Glutamatergic neuron (in vitro differentiated cells): ENCODE measurements around the gene PRRC2B. TPM values are rescaled to one million over a fixed set of nuclear protein-coding genes. Genes with fewer than 3 reads are reported as not detected.

ENCODE experiments used
- DNase-seq: peaks from one replicate; pipeline ENCODE4 v3.0.0; 2022
- H3K27ac Mint-ChIP-seq: one replicate; pipeline ENCODE4 v1.8.0; 2020; ENCODE audit warnings: mild to moderate bottlenecking, mixed read lengths, inconsistent platforms; ENCODE audit not compliant: unreplicated experiment
- H3K27me3 Mint-ChIP-seq: one replicate; pipeline ENCODE4 v1.8.0; 2020; ENCODE audit warnings: mild to moderate bottlenecking, moderate library complexity, mixed read lengths, inconsistent platforms; ENCODE audit not compliant: unreplicated experiment
- H3K36me3 Mint-ChIP-seq: one replicate; pipeline ENCODE4 v1.8.0; 2020; ENCODE audit warnings: mild to moderate bottlenecking, mixed read lengths, inconsistent platforms; ENCODE audit not compliant: unreplicated experiment
- H3K4me1 Mint-ChIP-seq: one replicate; pipeline ENCODE4 v1.8.0; 2020; ENCODE audit warnings: mild to moderate bottlenecking, low read depth, mixed read lengths, inconsistent platforms; ENCODE audit not compliant: unreplicated experiment
- H3K4me3 Mint-ChIP-seq: one replicate; pipeline ENCODE4 v1.8.0; 2020; ENCODE audit warnings: mild to moderate bottlenecking, mixed read lengths, inconsistent platforms; ENCODE audit not compliant: unreplicated experiment
- H3K9me3 Mint-ChIP-seq: one replicate; pipeline ENCODE4 v1.8.0; 2020; ENCODE audit warnings: mild to moderate bottlenecking, moderate library complexity, mixed read lengths, inconsistent platforms; ENCODE audit not compliant: unreplicated experiment
- total RNA-seq: library from RNA; stranded (reverse); fragmentation: NEBNext Ultra II Directional; extraction: Animal tissue kit (Norgen Biotek cat#: 25700); gene quantifications from one replicate; pipeline ENCODE4 v1.2.1, GENCODE V29; 2021; ENCODE audit not compliant: unreplicated experiment
- TF ChIP-seq, protein P1 (sequence below): fragments of 200-600 bp; sonication (generic); IDR thresholded peaks from one replicate; pipeline ENCODE4 v1.5.0; 2021; ENCODE audit not compliant: partially characterized antibody, unreplicated experiment

Gene PRRC2B
- total RNA-seq, 1 donor from 2014 or later: 489 TPM

DNA sequence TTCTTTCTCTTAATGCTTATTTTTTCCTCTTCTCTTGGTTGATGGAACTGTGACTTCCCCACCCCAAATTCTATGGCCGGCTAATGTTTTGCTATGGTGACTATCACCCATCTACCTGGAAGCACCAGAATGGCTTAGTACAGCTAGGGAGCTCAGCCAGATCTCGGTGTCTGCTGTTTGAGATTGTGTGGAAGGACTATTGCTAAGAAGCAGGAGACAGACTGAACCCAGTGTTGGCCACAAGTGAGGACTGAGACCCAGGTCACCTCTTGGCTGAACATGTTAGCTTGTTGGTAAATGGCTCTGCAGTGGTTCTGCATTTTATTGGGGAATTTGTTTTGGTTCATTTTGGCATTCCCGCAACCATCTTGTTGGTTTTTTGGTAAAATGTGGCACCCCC is 2.7 kb downstream of the PRRC2B start:
- Mint-ChIP-seq H3K4me3 (peak overlapping the region; percentile 99), H3K36me3 (no peaks in the 10 kb centered on the region), H3K27me3 (peaks cover 13% of the 10 kb centered on the region), H3K27ac (peak overlapping the region; percentile 87), H3K4me1 (peaks cover 40% of the 10 kb centered on the region), H3K9me3 (peaks cover 15% of the 10 kb centered on the region)
- TF ChIP-seq, protein P1, sequence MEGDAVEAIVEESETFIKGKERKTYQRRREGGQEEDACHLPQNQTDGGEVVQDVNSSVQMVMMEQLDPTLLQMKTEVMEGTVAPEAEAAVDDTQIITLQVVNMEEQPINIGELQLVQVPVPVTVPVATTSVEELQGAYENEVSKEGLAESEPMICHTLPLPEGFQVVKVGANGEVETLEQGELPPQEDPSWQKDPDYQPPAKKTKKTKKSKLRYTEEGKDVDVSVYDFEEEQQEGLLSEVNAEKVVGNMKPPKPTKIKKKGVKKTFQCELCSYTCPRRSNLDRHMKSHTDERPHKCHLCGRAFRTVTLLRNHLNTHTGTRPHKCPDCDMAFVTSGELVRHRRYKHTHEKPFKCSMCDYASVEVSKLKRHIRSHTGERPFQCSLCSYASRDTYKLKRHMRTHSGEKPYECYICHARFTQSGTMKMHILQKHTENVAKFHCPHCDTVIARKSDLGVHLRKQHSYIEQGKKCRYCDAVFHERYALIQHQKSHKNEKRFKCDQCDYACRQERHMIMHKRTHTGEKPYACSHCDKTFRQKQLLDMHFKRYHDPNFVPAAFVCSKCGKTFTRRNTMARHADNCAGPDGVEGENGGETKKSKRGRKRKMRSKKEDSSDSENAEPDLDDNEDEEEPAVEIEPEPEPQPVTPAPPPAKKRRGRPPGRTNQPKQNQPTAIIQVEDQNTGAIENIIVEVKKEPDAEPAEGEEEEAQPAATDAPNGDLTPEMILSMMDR: no peak
- DNase-seq: no peak

DNA sequence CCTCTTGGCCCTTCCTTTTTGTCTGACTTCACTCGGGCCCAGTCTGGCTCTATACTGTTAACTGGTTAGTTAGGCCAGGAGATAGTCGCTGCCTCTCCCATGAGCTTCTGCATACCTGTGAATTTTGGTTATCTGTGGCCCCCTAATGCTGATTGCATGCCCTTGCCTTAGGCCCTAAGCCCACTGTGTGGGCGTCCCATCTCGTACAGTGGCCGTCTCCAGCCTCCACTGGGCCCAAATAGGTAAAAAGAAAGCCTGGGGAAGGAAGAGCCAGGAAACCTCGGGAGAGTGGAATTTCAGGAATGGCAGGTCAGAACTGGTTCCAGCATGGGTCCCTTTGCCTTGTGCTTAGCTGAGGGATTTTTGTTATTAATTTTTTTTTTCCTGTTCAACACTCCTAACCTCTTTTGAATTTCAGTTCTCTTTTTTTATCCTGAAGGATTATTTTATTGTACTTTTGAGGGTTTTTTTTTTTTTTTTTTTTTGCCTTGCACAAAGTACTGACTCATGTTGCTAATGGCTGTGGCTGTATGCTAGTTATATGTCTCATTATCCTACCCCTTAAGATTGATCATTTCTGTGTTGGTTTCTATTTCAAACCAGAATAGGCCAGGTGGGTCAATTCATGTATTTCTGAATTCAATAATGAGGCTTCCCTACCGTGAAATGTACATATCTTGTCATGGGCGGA is 3.4 kb downstream of the PRRC2B start:
- peaks cover 42% of the 10 kb centered on the region for H3K4me1 Mint-ChIP-seq
- peaks cover 13% of the 10 kb centered on the region for H3K27me3 Mint-ChIP-seq
- H3K36me3 Mint-ChIP-seq: no peaks in the 10 kb centered on the region
- peak overlapping the region; percentile 99 for H3K4me3 Mint-ChIP-seq
- H3K9me3 Mint-ChIP-seq: peaks cover 15% of the 10 kb centered on the region
- TF ChIP-seq, protein P1: no peak
- no peak for DNase-seq
- peak overlapping the region; percentile 87 for H3K27ac Mint-ChIP-seq

DNA sequence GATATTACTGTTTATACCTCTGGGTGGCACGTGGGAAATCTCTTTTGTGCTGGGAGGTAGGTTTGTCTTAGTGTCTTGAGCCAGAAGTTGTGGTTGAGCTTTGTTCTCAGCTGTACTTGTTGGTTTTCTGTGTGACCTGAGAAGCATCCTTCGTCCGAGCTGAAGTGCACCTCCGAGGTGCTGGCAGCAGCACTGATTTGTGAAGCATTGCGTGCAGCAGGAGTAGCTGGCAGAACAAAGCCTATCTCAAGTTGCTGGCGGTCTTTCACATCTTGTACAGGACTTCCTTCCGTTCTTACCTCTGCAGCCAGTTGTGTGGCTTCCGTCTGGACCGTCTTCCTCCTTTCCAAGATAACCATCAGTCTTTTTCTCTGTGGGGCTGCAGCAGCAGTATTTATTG is 4.3 kb downstream of the PRRC2B start:
- H3K27me3 Mint-ChIP-seq: peaks cover 14% of the 10 kb centered on the region
- H3K9me3 Mint-ChIP-seq: peaks cover 18% of the 10 kb centered on the region
- peaks cover 47% of the 10 kb centered on the region for H3K4me1 Mint-ChIP-seq

DNA sequence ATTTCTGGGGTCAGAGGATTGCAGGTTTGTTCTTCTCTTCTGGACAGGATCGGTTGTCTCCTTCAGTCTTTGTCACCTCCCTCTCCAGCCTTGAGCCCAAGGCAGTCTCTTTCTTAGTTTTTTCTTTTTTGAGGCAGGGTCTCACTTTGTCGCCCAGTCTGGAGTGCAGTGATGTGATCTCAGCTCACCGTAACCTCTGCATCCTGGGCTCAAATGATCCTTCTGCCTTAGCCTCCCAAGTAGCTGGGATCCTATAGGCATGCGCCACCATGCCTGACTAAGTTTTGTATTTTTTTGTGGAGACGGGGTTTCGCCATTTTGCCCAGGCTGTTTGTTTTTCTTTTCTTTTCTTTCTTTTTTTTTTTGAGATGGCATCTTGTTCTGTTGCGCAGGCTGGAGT is 6.1 kb downstream of the PRRC2B start:
- Mint-ChIP-seq H3K36me3 (no peaks in the 10 kb centered on the region), H3K27ac (peak overlapping the region; percentile 9), H3K27me3 (peaks cover 10% of the 10 kb centered on the region), H3K4me1 (peaks cover 54% of the 10 kb centered on the region), H3K9me3 (peaks cover 17% of the 10 kb centered on the region), H3K4me3 (peak overlapping the region; percentile 1)
- no peak for DNase-seq
- TF ChIP-seq, protein P1: no peak

More for the DNA sequence above, 4.3 kb downstream of the PRRC2B start:
- TF ChIP-seq, protein P1: no peak
- Mint-ChIP-seq H3K27ac (peak overlapping the region; percentile 45), H3K36me3 (no peaks in the 10 kb centered on the region), H3K4me3 (peak overlapping the region; percentile 99)
- no peak for DNase-seq

DNA sequence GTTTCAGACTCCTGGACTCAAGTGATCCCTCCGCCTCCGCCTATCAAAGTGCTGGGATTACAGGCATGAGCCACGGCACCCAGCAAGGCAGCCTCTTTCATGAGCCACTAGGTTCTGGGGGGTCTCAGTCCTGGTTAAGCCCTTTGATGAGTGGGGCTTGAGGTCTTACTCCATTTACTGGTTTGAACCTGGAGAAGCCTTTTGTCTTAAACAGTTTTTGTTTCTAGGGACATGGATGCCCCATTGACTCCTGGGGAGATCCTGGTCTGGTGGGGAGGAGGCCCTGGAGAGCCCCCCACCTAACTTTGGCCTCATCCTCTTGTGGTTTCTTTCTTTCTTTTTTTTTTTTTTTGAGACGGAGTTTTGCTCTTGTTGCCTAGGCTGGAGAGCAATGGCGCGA is 6.7 kb downstream of the PRRC2B start:
- H3K27ac Mint-ChIP-seq: peak overlapping the region; percentile 55
- no peak for DNase-seq
- H3K4me1 Mint-ChIP-seq: peaks cover 60% of the 10 kb centered on the region
- H3K4me3 Mint-ChIP-seq: no peak overlapping the region
- peaks cover 15% of the 10 kb centered on the region for H3K9me3 Mint-ChIP-seq
- H3K27me3 Mint-ChIP-seq: peaks cover 5% of the 10 kb centered on the region
- H3K36me3 Mint-ChIP-seq: no peaks in the 10 kb centered on the region
- TF ChIP-seq, protein P1: no peak
